HG02970 (cell line): ENCODE data around the gene RAB40A.

Experiments
- ATAC-seq: cut with Tn5 transposase; IDR thresholded peaks from one replicate; pipeline ENCODE4 v1.9.1; 2021; ENCODE audit warnings: mild to moderate bottlenecking, moderate library complexity, moderate number of reproducible peaks; ENCODE audit not compliant: unreplicated experiment, low FRiP score

RAB40A gene

GRCh38 chrX:103519389-103519788, at the start of gene RAB40A:
TSS of gene RAB40A (minus strand) at chrX:103519489. CDS start at chrX:103500756, 18,733 bp downstream.
- no peak for ATAC-seq

- no peak for ATAC-seq
These were observed 46.5 kb upstream of the RAB40A start for GRCh38 chrX:103565752-103566151.

GRCh38 chrX:103565197-103565596, 45.9 kb upstream of the RAB40A start:
- no peak for ATAC-seq

GRCh38 chrX:103562801-103563200, 43.5 kb upstream of the RAB40A start:
- ATAC-seq: no peak

GRCh38 chrX:103560256-103560655, 41.0 kb upstream of the RAB40A start:
- no peak for ATAC-seq

GRCh38 chrX:103556963-103557612, 37.8 kb upstream of the RAB40A start:
- no peak for ATAC-seq

- peak; percentile 72 for ATAC-seq
These were observed 35.6 kb upstream of the RAB40A start for GRCh38 chrX:103554687-103555424.

GRCh38 chrX:103552236-103552635, 32.9 kb upstream of the RAB40A start:
- no peak for ATAC-seq

- ATAC-seq: no peak
These were observed 31.2 kb upstream of the RAB40A start for GRCh38 chrX:103550415-103551051.

GRCh38 chrX:103549916-103550315, 30.6 kb upstream of the RAB40A start:
- ATAC-seq: no peak

- no peak for ATAC-seq
These were observed 20.9 kb upstream of the RAB40A start for GRCh38 chrX:103540145-103540544.

- no peak for ATAC-seq
These were observed 20.4 kb upstream of the RAB40A start for GRCh38 chrX:103539695-103540094.

- no peak for ATAC-seq
These were observed 19.4 kb upstream of the RAB40A start for GRCh38 chrX:103538728-103539127.

GRCh38 chrX:103537871-103538387, 18.6 kb upstream of the RAB40A start:
- no peak for ATAC-seq

GRCh38 chrX:103536732-103537131, 17.4 kb upstream of the RAB40A start:
- ATAC-seq: no peak

GRCh38 chrX:103536071-103536470, 16.8 kb upstream of the RAB40A start:
- no peak for ATAC-seq

GRCh38 chrX:103535206-103535605, 15.9 kb upstream of the RAB40A start:
- ATAC-seq: no peak

- no peak for ATAC-seq
These were observed 14.4 kb upstream of the RAB40A start for GRCh38 chrX:103533511-103534216.

- no peak for ATAC-seq
These were observed 11.7 kb upstream of the RAB40A start for GRCh38 chrX:103531002-103531401.

GRCh38 chrX:103530545-103530944, 11.3 kb upstream of the RAB40A start:
- ATAC-seq: no peak

GRCh38 chrX:103529550-103529949, 10.3 kb upstream of the RAB40A start:
- ATAC-seq: no peak
